ENCODE measurements around the gene PDE4C.

Gene PDE4C

GRCh38 chr19:18197306-18197705, 28.9 kb downstream of the PDE4C start:
- no peak for DNase-seq

GRCh38 chr19:18196511-18196845, 29.8 kb downstream of the PDE4C start:
- no peak for DNase-seq

- no peak for DNase-seq
Observed at GRCh38 chr19:18194554-18195238, 31.5 kb downstream of the PDE4C start.

GRCh38 chr19:18194181-18194530, 32.1 kb downstream of the PDE4C start:
- no peak for DNase-seq

- no peak for DNase-seq
Observed at GRCh38 chr19:18193388-18194180, 32.7 kb downstream of the PDE4C start.

GRCh38 chr19:18192673-18193387, 33.4 kb downstream of the PDE4C start, which contains the start of gene MPV17L2:
Gene MPV17L2, plus strand, starts transcription at chr19:18193218. Its CDS starts 64 bp downstream, at chr19:18193282.
- DNase-seq: peak; percentile 100

- no peak for DNase-seq
Observed at GRCh38 chr19:18191640-18192062, 34.6 kb downstream of the PDE4C start.

- no peak for DNase-seq
Observed at GRCh38 chr19:18190278-18190677, 36.0 kb downstream of the PDE4C start.

- DNase-seq: no peak
Observed at GRCh38 chr19:18185538-18185937, 40.7 kb downstream of the PDE4C start.

GRCh38 chr19:18183529-18183928, 42.7 kb downstream of the PDE4C start:
- no peak for DNase-seq

GRCh38 chr19:18179957-18180356, 46.3 kb downstream of the PDE4C start:
- DNase-seq: no peak

GRCh38 chr19:18176367-18177310, 49.6 kb downstream of the PDE4C start:
- no peak for DNase-seq

GRCh38 chr19:18174983-18175382, 51.3 kb downstream of the PDE4C start:
- DNase-seq: no peak
